Mammary epithelial cell (primary cell): ENCODE data around the gene CSNK2A2.

ENCODE experiments used
- CTCF ChIP-seq, 2 donors: IDR thresholded peaks in 1 of 2; conservative IDR thresholded peaks in 1 of 2; 2 replicates each; pipeline ENCODE4 v1.5.1; 2011 to 2012; ENCODE audit warnings: inconsistent platforms in 2 of 2, low read length in 2 of 2, mild to moderate bottlenecking in 2 of 2, control low read depth in 1 of 2, low read depth in 1 of 2; ENCODE audit not compliant: insufficient read depth in 1 of 2; ENCODE audit errors: extremely low read depth in 1 of 2
- EZH2 ChIP-seq: IDR thresholded peaks from 2 replicates; pipeline ENCODE4 v1.6.1; 2012; ENCODE audit warnings: low read length, inconsistent platforms, borderline replicate concordance

- TF ChIP-seq CTCF (conservative IDR thresholded peaks at IDR 0.05 in 1 of 2, IDR thresholded peaks at IDR 0.05 in 1 of 2; ENCODE audit: extremely low read depth in 1 of 2, insufficient read depth in 1 of 2, low read depth in 1 of 2, low read length in 2 of 2) (no peak), EZH2 (no peak)
These were observed 39.9 kb downstream of the CSNK2A2 start for GRCh38 chr16:58157951-58158540.
